Hypothalamus (tissue), 51 donors: ENCODE results near the gene C10orf62.
"Not testable (repeated sequence)": the region's sequence is repeated elsewhere in the genome, so short reads cannot be mapped to it uniquely, and the experiment has no call there.

Experiments
- DNase-seq, 51 donors: peaks; one replicate each; lab custom pipeline; 2025; lab: John Stamatoyannopoulos, UW

C10orf62 gene

DNA sequence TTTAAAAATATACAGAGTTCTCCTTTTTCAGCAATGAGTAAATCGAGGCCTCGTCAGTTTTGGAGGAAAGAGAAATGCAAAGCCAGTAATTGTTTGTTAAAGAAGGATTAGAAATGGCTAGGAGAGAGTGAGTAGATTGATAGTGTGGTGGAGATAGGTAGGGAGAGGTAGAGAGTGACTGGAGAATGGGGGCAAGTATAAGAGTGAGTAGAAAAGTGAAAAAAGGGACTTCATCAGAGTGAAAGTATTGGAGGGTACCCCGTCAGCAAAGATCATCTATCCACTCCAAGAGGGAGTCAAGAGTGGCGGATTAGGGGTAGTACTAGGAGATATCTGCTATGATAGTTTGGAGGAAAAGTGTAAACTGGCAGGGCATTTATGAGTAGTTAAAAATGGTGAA, 26.2 kb upstream of the C10orf62 start:
- no peak for DNase-seq

DNA sequence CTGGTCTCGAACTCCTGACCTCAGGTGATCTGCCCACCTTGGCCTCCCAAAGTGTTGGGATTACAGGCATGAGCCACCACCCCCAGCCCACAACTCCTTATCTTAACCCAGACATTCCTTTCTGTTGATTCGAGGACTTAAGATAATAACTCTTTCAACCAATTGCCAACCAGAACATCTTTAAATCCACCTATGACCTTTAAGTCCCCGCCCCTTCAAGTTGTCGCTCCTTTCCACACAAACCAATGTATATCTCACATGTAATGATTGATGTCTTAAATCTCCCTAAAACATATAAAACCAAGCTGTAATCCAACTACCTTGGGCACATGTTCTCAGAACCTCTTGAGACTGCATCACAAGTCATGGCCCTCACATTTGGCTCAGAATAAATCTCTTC, 24.7 kb upstream of the C10orf62 start:
- DNase-seq = no peak

DNA sequence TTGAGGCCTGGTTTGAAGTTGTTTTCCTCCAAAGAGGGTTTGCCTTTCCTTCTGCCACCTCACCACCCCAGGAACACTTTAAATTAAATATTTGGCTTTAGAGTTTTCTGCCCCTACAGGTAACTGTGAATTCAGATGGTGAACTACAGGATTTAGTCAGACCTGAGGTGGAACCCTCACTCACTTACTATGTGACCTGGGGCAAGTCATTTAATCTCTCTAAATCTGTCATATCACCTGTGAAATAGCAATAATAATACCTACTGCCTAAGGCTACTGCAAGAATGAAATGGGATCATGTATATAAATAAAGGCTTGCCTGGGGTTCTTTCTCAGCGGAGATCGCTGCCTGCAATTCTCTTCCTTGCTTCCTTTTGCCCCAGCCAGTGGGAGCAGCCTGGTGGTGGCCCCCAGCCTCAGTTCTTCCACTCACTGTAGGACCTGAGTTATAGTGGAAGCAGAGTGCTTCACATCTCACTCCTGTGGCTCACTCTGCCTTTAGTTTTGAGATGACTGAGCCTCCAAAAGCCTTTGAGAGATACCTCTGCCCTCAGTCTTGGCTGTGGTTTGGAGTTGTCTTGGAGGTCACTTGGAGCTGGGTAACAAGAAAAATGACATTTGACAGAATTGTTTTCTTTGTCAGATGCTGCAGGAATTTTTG, 23.1 kb upstream of the C10orf62 start:
- no peak for DNase-seq

- no peak for DNase-seq
Measured at GRCh38 chr10:97567891-97568290, 21.6 kb upstream of the C10orf62 start.

GRCh38 chr10:97570146-97570788, 19.3 kb upstream of the C10orf62 start:
- DNase-seq = peak in 2 of 51 donors; percentile 9 to 12

GRCh38 chr10:97570789-97571471, 18.6 kb upstream of the C10orf62 start:
- peak in 16 of 51 donors; percentile 11 to 60 (median 23) for DNase-seq

- DNase-seq = no peak
Measured at GRCh38 chr10:97571622-97572021, 17.9 kb upstream of the C10orf62 start.

DNA sequence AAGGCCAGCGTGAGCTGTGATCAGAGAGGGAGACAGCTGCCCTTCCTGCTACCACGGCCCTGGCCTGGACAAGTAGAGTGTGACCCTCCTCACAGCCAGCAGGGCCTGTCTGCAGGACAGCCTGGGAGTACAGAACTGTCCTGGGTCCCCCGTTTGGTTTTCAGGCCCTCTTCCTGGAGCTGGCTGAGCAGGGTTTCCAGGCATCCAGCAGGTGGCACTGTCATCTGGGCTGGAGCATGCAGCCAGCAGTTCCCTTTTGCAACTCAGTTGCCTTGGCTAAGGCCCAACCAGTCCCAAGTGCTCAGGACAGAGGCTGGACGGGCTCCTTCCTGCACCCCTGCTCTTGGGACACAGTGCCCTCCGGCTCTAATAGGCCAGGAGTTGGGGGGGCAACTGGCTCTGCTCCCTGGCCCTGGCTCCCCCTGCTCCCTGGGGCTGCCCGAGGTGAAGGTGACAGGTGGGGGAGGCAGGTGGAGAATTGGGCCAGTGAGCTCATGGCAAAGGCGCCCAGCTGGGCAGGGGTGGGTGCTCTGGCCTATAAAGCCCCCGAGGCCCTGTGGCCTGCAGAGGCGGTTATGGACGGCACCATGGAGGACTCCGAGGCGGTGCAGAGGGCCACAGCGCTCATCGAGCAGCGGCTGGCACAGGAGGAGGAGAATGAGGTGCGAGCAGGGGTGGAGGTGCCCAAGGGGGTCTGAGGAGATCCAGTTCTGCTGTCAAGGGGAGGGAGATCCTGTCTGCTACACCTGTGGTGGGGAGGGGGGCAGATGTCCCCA, 17.1 kb upstream of the C10orf62 start, which contains the start of gene ANKRD2:
ANKRD2 (plus strand) TSS at position 566 of the 776 bp plus-strand sequence; CDS start at position 576, 10 bp downstream.
- DNase-seq = peak in 47 of 51 donors; percentile 18 to 84 (median 60)

DNA sequence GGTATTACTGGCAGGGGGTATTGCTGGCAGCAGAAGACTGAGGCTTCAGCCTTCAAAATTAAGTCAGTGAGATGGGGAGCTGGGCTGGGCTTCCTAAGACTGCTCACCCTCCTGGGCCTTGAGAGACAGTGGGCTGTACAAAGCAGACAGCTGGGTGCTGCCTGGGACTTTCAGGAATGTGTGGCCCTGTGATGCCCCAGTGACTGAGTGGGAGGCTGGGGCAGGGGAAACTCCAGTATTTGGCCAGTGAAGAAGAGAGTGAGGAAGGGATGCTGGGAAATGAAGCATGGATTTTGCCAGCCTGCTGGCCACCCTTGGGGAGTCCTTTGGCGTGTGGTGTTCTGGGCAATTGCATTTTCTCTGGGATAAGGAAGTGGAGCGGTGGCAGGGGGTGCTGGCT, 16.5 kb upstream of the C10orf62 start:
- no peak for DNase-seq

- no peak for DNase-seq
Measured at GRCh38 chr10:97573672-97574071, 15.8 kb upstream of the C10orf62 start.

GRCh38 chr10:97574374-97575126, 15.0 kb upstream of the C10orf62 start:
- peak in 5 of 51 donors; percentile 20 to 34 (median 31) for DNase-seq

- DNase-seq = no peak
Measured at GRCh38 chr10:97575127-97575668, 14.3 kb upstream of the C10orf62 start.

DNA sequence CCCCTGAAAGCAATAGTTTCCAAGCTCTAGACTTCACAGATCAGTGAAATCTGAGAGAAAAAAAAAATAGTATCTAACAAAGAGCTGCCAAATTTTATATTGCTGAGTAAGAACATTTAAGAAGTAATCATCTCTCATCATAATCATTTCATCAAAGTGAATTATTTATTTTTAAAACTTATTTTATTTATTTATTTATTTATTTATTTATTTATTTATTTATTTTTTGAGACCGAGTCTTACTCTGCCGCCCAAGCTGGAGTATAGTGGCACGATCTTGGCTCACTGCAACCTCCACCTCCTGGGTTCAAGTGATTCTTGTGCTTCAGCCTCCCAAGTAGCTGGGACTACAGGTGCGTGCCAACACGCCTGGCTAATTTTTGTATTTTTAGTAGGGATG, 13.0 kb upstream of the C10orf62 start:
- not testable (repeated sequence) for DNase-seq

GRCh38 chr10:97577701-97578100, 11.8 kb upstream of the C10orf62 start:
- no peak for DNase-seq

GRCh38 chr10:97578171-97578844, 11.2 kb upstream of the C10orf62 start:
- no peak for DNase-seq

DNA sequence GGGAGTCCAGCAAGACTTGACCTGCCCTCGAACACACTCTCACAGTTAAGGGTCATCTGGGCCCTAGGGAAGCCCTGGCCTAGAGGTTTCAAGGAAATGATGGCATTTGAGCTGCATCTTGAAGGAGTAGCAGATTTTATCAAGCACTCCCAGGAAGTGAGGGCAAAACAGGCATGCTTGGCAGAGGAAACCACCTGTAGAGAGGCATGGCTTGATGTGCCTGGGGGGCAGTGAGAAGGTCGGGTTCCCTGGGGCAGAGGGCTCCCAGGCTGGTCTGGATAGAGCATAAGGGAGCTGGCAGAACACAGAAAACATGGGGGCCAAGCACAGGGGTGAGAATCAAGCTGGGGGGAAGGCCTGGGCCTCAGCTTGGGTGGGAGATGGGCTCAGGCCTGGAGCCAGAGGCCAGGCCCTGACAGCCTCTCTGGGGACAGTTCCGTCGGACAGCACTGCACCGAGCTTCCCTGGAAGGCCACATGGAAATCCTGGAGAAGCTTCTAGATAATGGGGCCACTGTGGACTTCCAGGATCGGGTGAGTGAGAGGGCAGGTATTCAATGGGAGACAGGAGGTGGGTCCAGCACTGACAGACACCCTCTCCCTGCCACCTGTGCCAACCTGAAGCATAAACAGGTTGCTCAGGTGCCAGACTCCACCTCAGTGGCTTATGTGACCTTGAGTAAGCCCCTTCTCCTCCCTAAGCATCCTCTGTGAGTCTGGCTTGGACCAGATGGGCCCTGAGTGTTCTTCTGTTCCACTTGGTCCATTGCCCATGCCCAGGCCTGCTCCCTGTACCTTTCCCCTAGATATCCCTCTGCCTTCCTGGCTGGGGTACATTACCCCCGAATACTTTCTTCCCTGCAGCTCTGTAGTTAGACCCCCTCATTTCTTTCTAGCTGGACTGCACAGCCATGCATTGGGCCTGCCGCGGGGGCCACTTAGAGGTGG, 8.8 kb upstream of the C10orf62 start:
- no peak for DNase-seq

DNA sequence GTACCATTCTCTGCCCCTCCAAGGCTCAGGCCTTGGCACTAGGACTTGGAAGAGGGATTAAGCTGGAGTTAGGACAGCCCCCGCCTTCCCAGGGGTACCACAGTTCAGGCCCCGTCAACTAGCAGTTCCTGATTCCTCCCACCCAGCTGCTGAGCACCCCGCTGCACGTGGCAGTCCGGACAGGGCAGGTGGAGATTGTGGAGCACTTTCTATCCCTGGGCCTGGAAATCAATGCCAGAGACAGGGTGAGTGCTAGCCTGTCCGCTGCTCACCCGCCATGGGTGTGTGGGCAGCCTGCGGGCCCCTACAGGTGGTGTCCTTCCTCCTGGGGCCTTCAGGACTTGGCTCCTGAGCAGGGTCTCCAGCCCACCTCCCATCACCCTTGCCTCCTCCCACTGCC, 7.4 kb upstream of the C10orf62 start:
- DNase-seq = no peak

DNA sequence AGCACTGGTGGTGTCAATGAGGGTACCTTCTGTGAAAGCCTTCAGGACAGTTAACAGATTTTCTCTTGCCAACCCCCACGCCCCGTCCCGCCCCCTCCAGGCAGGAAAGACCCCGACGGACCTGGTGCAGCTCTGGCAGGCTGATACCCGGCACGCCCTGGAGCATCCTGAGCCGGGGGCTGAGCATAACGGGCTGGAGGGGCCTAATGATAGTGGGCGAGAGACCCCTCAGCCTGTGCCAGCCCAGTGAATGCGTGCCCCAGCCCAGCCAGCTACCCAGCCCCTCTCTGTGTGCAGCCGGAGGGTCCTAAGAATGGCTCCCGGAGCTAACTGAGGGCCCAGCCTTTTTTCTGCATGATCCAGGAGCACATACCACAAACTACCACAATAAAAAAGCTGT, 6.0 kb upstream of the C10orf62 start:
- DNase-seq = no peak
